HG02938 (cell line): Measurements from ENCODE around the gene MLLT6.

Source experiments
- ATAC-seq: cut with Tn5 transposase; IDR thresholded peaks from one replicate; pipeline ENCODE4 v1.9.1; 2021; ENCODE audit warnings: mild to moderate bottlenecking, moderate library complexity; ENCODE audit not compliant: unreplicated experiment

The MLLT6 gene

DNA sequence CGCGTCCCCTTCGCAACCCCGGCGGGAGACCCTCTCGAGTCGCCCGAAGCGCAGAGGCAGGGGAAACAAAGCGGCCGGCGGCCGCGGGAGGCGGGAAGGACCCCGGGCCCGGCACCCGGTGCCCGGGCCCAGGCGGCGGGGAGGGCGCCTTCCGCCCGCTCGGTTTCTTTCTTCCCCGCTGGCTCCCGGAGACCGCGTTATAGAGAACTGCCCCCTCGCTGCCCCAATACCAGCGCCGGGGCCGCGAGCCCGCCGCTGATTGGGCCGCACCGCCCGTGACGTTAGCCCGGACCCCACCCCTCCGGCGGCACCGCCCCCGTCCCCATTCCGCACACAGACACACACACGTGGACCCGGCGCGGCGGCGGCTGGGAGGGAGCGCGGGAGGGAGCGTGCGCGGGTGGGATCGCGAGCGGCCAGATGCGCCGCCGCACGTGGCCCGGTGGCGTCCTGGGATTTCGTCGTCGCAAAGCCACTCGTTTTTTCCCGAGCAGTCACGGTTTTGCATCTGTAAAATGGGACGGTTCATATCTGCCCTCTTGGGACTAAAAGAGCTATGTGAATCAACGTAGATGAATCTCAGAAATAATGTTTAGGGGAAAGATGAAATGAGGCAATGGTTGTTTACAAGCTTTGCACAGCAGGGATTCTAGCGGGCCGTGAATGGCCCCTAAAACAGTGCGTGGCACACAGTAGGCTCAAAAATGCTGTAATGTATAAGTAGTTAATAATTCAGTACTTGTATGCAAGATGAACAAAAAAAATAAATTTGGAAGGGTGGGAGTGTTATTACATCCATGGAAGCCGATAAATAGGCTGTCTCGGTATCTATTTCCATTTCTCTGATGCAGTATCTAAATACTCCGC lies 30.1 kb upstream of the MLLT6 start, which contains the start of gene EPOP:
Gene EPOP (minus strand): TSS at position 209 of the 867 bp plus-strand sequence. CDS start 462 bp downstream, outside the sequence.
- no peak for ATAC-seq

GRCh38 chr17:38676706-38677504 lies 28.2 kb upstream of the MLLT6 start:
- no peak for ATAC-seq

GRCh38 chr17:38677819-38678218 lies 27.3 kb upstream of the MLLT6 start:
- no peak for ATAC-seq

GRCh38 chr17:38681096-38681495 lies 24.0 kb upstream of the MLLT6 start:
- no peak for ATAC-seq

DNA sequence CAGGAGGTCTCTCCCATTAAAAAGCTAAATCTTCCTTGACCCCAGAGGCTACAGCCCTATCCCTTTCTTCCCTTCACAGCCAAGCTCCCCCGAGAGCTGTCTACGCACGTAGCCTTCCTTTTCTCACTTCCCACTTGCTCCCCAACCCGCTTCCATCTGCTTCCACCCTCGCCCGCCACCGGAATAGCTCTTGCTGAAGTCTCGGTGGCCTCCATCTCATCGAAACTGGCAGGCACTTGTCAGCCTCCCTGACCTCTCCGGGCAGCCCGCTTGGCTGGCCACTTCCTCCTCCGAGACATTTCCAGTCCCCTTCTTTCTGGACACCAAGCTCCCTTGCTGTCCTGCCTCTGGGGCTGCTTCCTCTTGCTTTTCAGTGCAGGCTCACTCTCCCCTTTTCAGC lies 19.6 kb upstream of the MLLT6 start:
- ATAC-seq = no peak

- no peak for ATAC-seq
Measured at GRCh38 chr17:38687286-38687685, 17.8 kb upstream of the MLLT6 start.

DNA sequence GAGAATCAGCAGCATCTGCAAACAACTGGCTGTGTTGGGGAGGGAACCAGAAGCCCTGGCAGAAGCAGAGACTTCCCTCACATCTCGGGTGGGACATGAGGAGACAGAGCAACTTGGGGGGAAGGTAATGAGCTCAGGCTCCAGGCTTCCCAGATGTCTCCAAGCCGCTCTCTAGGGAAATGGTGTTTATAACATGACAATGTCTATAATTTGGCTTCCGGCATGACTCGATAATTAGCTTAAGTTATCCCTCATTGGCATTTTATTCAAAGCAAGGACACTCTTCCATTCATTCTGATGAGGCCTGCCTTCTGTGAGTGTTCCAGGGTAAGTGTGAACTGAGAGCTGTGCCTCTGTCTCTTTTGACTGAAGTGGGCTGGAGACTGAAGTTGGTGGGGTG lies 14.7 kb upstream of the MLLT6 start:
- no peak for ATAC-seq

DNA sequence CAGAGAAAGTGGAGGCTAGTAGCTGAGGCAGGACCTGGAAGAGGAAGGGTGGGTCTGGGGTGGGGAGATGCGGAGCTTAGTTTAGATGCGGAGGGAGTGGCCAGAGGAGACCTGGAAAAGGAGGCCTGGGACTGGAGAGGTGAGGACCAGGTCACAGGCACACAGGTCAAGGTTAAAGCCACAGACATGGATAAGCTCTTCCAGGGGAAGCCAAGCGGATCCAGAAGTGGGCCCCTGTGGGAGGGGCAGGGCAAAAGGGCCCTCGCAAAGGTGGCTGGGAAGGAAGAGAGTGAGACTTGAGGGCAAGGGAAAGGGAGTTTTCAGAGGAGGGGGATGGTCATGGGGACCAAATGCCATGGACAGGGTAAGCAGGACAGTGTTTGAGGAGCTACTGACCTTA lies 13.9 kb upstream of the MLLT6 start:
- no peak for ATAC-seq

- ATAC-seq = no peak
Measured at GRCh38 chr17:38693700-38694329, 11.3 kb upstream of the MLLT6 start.

GRCh38 chr17:38697061-38697820 lies 7.8 kb upstream of the MLLT6 start:
- no peak for ATAC-seq

DNA sequence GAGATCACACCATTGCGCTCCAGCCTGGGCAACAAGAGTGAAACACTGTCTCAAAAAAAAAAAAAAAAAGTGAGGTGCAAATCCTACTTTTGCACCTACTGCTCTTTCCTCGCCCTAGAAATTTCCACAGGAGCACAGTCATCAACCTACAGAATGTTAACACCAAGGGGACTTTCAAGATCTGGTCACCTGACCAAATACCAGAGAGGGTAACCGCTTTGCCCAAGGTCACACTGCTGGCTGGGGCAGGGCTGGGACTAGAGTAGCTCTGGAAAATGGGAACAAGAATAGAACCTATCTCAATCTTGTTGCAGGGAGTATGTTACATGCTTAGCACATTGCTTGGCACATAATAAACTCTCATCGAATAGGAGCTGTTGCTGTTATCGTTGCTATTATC lies 6.3 kb upstream of the MLLT6 start:
- ATAC-seq = no peak

DNA sequence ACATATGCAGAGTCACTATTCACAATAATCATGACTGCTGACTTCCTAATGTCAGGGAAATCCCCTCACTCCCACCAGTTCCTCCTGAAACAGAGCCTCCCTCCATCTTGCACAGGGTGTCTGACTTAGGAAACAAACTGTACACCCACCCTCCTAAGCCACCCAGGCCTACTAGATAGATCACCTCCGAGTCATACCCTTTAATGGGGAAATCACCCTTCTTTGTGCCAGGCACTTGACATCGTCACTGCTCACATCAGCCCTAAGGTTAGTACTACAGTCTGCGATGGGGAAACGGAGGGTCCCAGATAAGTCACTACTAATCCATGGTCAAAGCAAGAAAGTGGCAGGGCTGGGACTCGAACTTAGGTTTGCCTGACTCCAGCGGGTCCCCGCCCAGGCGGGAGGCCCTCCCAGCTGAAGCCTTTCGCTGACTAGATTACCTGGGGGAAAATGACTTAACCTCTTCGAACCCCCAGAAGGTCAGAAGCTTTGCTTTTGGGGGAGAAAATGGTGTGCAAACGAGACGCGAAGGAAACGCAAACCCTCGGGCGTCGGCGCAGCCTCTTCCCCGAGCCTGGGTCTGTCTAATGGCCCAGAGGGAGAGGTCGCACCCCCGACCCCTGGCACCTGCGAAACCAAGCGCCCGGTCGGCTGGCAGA lies 3.4 kb upstream of the MLLT6 start:
- ATAC-seq = no peak

- ATAC-seq = no peak
Measured at GRCh38 chr17:38702166-38702915, 2.7 kb upstream of the MLLT6 start.

DNA sequence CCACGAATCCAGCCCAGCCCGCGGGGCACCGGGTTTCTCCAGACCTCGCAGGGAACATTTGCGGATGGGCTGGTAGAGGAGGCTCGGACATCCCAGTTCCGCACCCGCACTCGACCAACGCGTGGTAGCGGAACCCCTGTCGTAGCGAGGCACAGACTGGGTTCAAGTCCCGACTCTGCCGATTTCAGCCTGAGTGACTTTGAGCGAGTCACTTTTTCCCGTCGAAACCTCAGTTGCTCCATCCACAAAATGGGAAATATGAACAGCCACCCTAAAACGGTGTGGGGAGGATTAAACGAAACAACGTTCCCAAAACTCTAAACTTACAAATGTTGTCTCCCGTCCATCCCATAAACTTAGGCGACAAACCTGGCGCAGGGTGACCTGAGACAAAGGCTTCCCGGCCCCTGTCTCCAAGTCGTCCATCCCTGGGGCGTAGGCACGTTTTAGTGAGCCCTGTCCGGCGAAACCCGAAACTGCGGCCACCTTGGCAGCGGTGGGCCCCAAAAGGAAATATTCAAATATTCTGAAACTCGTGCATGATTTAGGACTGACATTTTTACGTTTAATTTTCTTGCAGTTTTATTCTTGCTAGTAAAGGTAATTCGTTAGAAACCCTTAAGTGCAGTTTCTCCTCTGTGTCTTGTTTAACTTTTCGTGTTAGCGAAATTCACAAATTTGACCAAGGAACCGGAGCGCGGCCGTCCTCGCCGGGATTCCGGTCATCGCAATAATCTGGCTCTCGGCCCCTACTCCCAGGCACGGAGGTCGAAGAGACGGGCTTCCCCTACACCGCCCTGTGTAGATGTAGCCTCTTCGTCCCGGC lies 1.9 kb upstream of the MLLT6 start:
- no peak for ATAC-seq

GRCh38 chr17:38703742-38704605 lies 1.1 kb upstream of the MLLT6 start:
- ATAC-seq = no peak

DNA sequence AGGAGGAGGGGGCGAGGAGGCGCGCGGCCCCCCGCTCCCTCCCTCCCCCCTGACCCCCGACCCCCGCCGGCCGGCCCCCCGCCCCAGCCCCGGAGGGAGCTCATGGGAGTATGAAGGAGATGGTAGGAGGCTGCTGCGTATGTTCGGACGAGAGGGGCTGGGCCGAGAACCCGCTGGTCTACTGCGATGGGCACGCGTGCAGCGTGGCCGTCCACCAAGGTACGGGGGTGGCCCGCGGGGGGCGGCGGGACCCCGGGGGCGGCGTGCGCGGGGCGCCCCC lies 390 bp downstream of the MLLT6 start:
- ATAC-seq = no peak

- no peak for ATAC-seq
Measured at GRCh38 chr17:38705803-38706504, 881 bp downstream of the MLLT6 start.
